ENCODE data around the gene SLC24A3.

DNA sequence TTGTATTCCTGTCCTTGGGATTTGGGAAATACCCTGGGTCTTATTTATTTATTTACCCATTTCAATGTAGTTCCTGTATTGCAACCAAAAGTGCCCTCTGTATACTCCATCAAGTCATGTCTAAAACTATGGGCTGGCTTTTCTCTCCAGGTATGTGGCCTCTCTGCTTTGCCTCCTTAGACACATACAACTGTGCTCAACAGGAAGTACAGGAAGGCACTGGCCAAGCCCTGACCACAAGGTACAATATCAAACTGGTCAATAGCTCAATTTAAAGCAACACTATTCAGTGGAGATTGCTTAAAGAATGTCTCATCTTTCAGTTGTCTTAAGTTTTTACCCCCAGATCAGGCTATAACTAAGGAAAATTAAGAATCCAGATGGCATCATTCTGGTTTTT, 42.3 kb upstream of the SLC24A3 start:
- TF ChIP-seq, protein P1, sequence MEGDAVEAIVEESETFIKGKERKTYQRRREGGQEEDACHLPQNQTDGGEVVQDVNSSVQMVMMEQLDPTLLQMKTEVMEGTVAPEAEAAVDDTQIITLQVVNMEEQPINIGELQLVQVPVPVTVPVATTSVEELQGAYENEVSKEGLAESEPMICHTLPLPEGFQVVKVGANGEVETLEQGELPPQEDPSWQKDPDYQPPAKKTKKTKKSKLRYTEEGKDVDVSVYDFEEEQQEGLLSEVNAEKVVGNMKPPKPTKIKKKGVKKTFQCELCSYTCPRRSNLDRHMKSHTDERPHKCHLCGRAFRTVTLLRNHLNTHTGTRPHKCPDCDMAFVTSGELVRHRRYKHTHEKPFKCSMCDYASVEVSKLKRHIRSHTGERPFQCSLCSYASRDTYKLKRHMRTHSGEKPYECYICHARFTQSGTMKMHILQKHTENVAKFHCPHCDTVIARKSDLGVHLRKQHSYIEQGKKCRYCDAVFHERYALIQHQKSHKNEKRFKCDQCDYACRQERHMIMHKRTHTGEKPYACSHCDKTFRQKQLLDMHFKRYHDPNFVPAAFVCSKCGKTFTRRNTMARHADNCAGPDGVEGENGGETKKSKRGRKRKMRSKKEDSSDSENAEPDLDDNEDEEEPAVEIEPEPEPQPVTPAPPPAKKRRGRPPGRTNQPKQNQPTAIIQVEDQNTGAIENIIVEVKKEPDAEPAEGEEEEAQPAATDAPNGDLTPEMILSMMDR (conservative IDR thresholded peaks at IDR 0.05): no peak
- no peak for TF ChIP-seq EZH2 (IDR thresholded peaks at IDR 0.05; ENCODE audit: low read depth)

Data from PC-9 (cell line).